HG02970 (cell line): ENCODE measurements around the gene CARMIL1.

Source experiments
- ATAC-seq: cut with Tn5 transposase; IDR thresholded peaks from one replicate; pipeline ENCODE4 v1.9.1; 2021; ENCODE audit warnings: mild to moderate bottlenecking, moderate library complexity, moderate number of reproducible peaks; ENCODE audit not compliant: unreplicated experiment, low FRiP score

Gene CARMIL1

GRCh38 chr6:25541228-25541627 is 262.1 kb downstream of the CARMIL1 start:
- no peak for ATAC-seq

DNA sequence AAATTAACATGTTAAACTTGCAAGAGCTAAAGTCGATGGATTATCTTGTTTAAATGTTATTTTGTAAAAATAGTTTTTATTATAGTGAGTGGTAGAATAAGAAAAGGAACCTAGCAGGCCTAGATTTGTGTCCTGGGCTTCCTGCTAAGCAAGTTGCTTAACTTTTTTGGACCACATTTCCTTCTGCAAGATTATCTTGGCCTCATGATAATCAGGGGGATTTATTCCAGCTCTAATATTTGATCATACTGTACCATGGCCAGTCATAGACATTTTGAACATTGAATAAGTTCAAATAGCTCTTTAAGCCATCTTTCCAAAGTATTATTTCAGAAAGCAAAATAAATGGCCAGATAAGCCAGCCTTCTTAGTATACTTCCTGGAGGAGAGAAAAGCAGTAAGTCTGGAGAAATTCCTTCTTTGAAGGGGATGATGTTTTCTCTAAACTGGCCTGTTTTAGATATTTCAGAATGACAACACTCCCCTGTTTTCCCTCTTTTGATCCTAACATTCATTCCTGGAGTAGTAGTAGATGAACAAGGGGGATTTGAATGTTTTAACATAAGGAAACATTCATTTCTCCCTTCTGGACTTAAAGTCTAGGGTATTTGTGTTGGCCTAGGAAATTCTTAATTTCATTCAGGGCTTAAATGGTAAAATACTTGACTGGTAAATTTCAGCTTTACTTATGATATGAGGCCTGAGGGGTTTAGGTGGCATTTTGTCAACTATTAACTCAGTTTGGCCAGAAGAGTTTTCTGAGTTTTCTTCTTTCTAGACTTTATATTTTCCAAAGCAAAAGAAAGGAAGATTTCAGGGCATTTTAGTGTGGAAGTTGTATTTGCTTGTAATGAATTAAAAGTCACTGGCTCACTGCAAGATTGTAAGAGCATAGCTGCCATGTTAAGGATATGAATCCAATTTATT is 264.1 kb downstream of the CARMIL1 start:
- ATAC-seq, result no peak

DNA sequence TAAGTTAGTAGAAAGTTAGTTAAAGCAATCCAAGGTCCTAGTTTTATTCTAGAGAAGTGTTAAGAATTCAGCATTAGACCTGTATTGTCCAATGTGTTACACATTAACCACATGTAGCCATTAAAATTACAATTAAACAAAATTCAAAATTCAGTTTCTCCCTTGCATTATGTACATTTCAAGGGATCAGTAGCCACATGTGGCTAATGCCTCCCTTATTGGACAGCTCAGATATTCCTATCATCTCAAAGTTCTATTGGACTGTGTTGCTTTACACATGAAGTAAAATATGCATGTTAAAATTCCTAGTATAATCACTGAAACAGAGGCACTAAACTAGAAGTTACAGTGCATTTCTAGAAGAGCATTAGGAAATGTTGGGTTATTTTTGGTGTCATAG is 265.7 kb downstream of the CARMIL1 start:
- no peak for ATAC-seq

GRCh38 chr6:25547797-25548196 is 268.6 kb downstream of the CARMIL1 start:
- no peak for ATAC-seq

GRCh38 chr6:25548451-25548850 is 269.3 kb downstream of the CARMIL1 start:
- no peak for ATAC-seq

DNA sequence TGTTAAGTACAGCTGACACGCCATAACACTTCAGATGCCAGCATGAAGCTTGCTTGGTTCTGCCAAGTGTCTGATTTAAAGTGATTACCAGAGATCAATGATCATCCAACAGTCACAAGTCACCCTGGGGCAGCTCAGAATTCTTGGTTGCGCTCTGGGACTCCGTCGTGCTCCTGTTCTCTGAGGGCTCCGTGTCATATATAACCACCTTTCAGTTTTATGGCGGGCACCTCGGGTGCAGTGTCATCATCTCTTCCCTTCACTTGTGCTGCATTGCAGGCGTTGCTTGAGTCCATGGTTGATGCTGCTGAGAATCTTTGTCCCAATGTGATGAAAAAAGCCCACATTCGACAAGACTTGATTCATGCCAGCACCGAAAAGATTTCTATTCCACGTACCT is 271.5 kb downstream of the CARMIL1 start:
- ATAC-seq, result no peak

GRCh38 chr6:25553502-25553901 is 274.3 kb downstream of the CARMIL1 start:
- no peak for ATAC-seq

GRCh38 chr6:25555188-25555587 is 276.0 kb downstream of the CARMIL1 start:
- no peak for ATAC-seq

DNA sequence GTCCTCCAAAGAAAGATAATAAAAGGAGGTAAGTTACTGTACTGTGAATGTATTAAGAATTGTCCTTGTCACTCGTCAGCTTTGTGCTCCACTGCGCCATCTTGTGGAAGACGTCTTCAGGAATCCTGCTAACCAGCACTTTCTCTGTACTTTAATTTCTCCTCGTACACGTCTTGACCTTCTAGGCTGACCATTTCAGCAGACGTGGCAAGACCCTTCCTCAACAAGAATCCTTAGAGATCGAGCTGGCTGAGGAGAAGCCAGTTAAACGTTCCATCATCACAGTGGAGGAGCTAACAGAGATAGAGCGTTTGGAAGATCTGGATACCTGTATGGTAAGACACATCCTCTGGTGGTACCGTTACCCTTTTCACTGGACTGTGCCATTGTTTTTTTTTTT is 277.3 kb downstream of the CARMIL1 start:
- ATAC-seq, result no peak

- ATAC-seq, result no peak
Observed at GRCh38 chr6:25558155-25558817, 279.1 kb downstream of the CARMIL1 start.

DNA sequence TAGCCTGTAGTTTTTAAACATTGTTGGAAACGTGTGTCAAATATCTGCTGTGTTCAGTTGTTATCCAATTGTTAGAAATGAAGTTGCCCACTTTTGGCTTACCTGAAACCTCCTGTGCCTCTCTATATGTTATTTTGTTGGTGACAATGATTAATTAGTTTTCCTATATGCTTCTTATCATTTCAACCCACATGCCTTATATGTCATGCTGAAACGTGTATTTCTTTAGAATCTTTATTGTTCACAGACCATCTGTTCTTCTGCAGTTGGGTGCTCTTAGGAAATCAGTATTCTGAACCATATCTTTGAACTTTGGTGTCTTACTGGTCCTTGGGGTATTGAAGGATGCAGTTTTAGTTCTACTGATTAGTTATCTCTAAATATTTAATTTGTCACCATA is 281.7 kb downstream of the CARMIL1 start:
- no peak for ATAC-seq

DNA sequence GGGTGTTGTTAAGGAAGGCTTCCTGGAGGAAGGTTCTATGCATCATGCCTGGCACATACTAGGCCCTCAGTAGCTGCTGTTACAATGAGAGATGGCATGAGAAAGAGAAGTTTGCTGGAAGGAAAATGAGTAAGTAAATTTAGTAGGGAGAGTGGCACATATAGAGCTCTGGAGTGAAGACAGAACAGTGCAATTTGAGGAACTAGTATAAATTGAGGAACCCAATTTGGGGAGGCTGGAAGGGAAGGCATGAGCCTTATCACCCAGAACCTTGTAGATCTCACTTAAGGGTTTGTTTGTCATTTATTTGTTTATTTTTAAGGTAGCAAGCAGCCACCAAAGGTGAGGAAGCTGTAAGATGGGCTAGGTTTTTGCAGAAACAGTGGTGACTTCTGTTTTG is 285.8 kb downstream of the CARMIL1 start:
- no peak for ATAC-seq

- ATAC-seq, result no peak
Observed at GRCh38 chr6:25570578-25570977, 291.4 kb downstream of the CARMIL1 start.

- ATAC-seq, result no peak
Observed at GRCh38 chr6:25576919-25577318, 297.7 kb downstream of the CARMIL1 start.

DNA sequence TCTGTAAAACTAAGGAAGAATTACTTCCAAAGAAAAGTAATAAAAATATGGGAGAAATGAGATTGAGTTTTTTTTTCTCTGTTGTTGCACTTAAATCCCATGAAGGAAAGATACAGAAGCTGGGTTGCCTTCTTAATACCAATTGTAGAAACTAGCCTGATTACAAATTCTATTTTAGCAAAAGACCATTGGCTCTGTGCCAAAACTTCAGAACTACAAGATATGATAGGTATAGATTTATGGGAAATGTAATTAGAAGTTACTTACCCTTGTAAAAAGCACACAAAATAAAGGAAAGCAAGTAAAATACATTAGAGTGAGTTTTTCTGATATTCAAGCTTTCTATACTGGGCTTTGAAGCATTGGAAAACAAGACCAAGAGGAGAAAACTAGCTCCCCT is 299.4 kb downstream of the CARMIL1 start:
- no peak for ATAC-seq

DNA sequence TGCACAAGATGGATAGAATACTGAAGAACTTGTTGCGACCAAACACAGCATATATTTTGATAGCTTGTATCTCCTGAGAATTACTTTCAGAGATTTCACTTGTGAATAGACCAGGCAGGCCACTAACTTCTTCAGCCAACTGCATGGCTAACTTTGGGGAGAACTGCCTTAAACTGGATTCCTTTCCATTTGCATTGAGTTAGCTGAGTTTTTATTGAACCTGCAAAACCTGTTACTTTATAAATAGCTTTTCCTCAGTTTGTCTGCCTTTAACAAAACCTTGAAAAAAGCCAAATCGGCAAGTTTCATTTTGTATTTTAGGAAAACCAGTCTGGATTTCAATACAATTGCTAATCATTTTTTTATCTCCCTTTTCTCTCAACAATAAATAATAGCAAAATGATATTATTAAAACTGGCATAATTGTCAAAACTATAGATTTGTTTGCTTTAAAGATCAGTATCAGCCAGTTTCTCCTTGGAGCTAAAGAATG is 300.3 kb downstream of the CARMIL1 start:
- no peak for ATAC-seq

DNA sequence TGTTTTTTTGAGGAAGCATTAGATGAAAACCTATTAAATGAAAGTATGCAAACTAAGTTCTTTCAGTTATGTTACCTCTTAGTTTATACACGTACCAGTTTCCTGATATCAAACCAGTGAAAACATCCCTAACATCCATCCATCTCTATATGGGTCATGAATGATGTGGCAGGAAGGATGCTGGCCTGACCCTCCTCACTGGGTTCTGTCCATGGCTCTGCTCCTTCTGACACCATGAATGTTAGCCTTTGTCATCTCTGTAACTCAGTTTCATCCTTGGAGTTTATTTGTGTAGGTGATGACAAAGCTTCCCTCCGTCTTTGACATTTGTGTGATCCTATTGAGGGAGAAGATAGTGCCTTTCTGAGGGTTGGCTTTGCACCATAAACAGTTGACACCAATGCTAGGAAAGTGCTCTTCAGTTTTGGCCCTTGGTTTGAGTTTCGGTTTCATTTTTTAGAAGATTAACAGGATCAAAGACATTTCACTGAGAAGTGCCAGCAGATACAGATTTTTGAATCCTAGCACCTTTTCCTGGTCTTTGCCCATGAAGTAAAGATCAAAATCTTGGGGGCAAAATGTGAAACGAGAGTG is 300.8 kb downstream of the CARMIL1 start:
- ATAC-seq, result no peak

GRCh38 chr6:25582101-25582500 is 302.9 kb downstream of the CARMIL1 start:
- ATAC-seq, result no peak

GRCh38 chr6:25583099-25583498 is 303.9 kb downstream of the CARMIL1 start:
- no peak for ATAC-seq

- no peak for ATAC-seq
Observed at GRCh38 chr6:25583906-25584305, 304.7 kb downstream of the CARMIL1 start.

DNA sequence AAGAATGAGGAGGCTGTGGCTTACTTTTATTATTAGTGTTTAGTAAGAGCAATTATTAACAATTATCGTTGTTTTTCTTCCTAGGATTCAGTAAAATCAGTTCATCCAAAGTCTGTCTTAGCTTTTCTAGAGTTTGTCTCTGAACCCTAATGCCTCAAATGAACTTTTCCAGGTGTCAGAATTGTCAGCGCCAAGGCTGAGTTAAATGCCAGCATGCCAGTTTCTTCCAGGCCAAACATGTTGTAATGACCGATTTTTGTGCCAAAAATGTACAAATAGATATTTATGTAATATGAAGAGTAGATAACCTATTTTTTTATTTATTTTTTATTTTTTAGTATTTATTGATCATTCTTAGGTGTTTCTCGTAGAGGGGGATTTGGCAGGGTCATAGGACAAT is 306.1 kb downstream of the CARMIL1 start:
- no peak for ATAC-seq
